Mesenchymal stem cell (in vitro differentiated cells and primary cell): ENCODE data around the gene PXDN.

Experiments used
- DNase-seq: peaks from one replicate; pipeline ENCODE4 v3.0.0-alpha.2; 2013
- H2AFZ ChIP-seq: one replicate; pipeline ENCODE4 v1.6.1; 2013; ENCODE audit warnings: low read depth, mild to moderate bottlenecking, control low read depth, inconsistent platforms, low read length, moderate library complexity
- H2AK5ac ChIP-seq: 2 replicates; pipeline ENCODE4 v1.6.1; 2013; ENCODE audit warnings: low read length, moderate library complexity, mild to moderate bottlenecking, inconsistent platforms; ENCODE audit not compliant: severe bottlenecking
- H2BK120ac ChIP-seq: one replicate; pipeline ENCODE4 v1.6.1; 2013; ENCODE audit warnings: low read depth, mild to moderate bottlenecking, inconsistent platforms, low read length, moderate library complexity
- H2BK12ac ChIP-seq, 2 experiments: one replicate each; pipeline ENCODE4 v1.6.1; 2013; ENCODE audit warnings: inconsistent platforms in 2 of 2, low read length in 2 of 2, mild to moderate bottlenecking in 2 of 2, moderate library complexity in 2 of 2, control low read depth in 1 of 2
- H2BK15ac ChIP-seq: one replicate; pipeline ENCODE4 v1.6.1; 2013; ENCODE audit warnings: mild to moderate bottlenecking, low read depth, inconsistent platforms; ENCODE audit not compliant: poor library complexity, severe bottlenecking
- H2BK5ac ChIP-seq: 2 replicates; pipeline ENCODE4 v1.6.1; 2013; ENCODE audit warnings: low read depth, mild to moderate bottlenecking, low read length, control low read depth, inconsistent platforms; ENCODE audit not compliant: poor library complexity, severe bottlenecking
- H3K14ac ChIP-seq, 2 experiments: one replicate each; pipeline ENCODE4 v1.6.1; 2013; ENCODE audit warnings: inconsistent platforms in 2 of 2, low read length in 2 of 2, control low read depth in 1 of 2, mild to moderate bottlenecking in 1 of 2, moderate library complexity in 1 of 2
- H3K18ac ChIP-seq, 2 experiments: one replicate each; pipeline ENCODE4 v1.6.1; 2013; ENCODE audit warnings: inconsistent platforms in 2 of 2, low read length in 2 of 2, control low read depth in 1 of 2, low read depth in 1 of 2, mild to moderate bottlenecking in 1 of 2
- H3K23ac ChIP-seq, 2 experiments: one replicate each; pipeline ENCODE4 v1.6.1; 2013; ENCODE audit warnings: inconsistent platforms in 2 of 2, low read length in 2 of 2, mild to moderate bottlenecking in 2 of 2, moderate library complexity in 2 of 2, control low read depth in 1 of 2
- H3K27ac ChIP-seq: 2 replicates; pipeline ENCODE4 v1.5.1; 2013; ENCODE audit warnings: mild to moderate bottlenecking, moderate library complexity, low read length, control low read depth, inconsistent platforms; ENCODE audit not compliant: poor library complexity, severe bottlenecking
- H3K27me3 ChIP-seq, 2 experiments: 2 replicates each; pipeline versions ENCODE4 v1.6.1 to v1.7.0; 2013; ENCODE audit warnings: low read length in 2 of 2, mild to moderate bottlenecking in 2 of 2, moderate library complexity in 2 of 2, control low read depth in 1 of 2, inconsistent platforms in 1 of 2; ENCODE audit not compliant: control insufficient read depth in 1 of 2, insufficient read depth in 1 of 2
- H3K36me3 ChIP-seq, 2 experiments: 2 replicates each; pipeline versions ENCODE4 v1.6.1 to v1.7.0; 2013; ENCODE audit warnings: low read length in 2 of 2, control low read depth in 1 of 2, inconsistent platforms in 1 of 2, low read depth in 1 of 2, mild to moderate bottlenecking in 1 of 2; ENCODE audit not compliant: insufficient read depth in 2 of 2, control insufficient read depth in 1 of 2
- H3K4ac ChIP-seq, 2 experiments: one replicate each; pipeline ENCODE4 v1.6.1; 2013; ENCODE audit warnings: inconsistent platforms in 2 of 2, low read length in 2 of 2, mild to moderate bottlenecking in 2 of 2, moderate library complexity in 2 of 2, control low read depth in 1 of 2, low read depth in 1 of 2
- H3K4me1 ChIP-seq: 2 replicates; pipeline ENCODE4 v1.6.1; 2013; ENCODE audit warnings: low read depth, low read length, control low read depth; ENCODE audit not compliant: control insufficient read depth, insufficient read depth
- H3K4me2 ChIP-seq: 2 replicates; pipeline ENCODE4 v1.6.1; 2013; ENCODE audit warnings: low read length, mild to moderate bottlenecking, inconsistent platforms; ENCODE audit not compliant: poor library complexity, severe bottlenecking
- H3K4me3 ChIP-seq, 2 experiments: 2 replicates each; pipeline versions ENCODE4 v1.5.1 to v1.7.0; 2013; ENCODE audit warnings: low read length in 2 of 2, mild to moderate bottlenecking in 2 of 2, control low read depth in 1 of 2, low read depth in 1 of 2; ENCODE audit not compliant: insufficient read depth in 1 of 2
- H3K79me1 ChIP-seq: replicated peaks from 2 replicates; pipeline ENCODE4 v1.6.1; 2013; ENCODE audit warnings: mild to moderate bottlenecking, control low read depth, low read length, inconsistent platforms; ENCODE audit not compliant: poor library complexity, severe bottlenecking
- H3K9ac ChIP-seq: 2 replicates; pipeline ENCODE4 v1.7.0; 2013; ENCODE audit warnings: mild to moderate bottlenecking, low read length, moderate library complexity
- H3K9me3 ChIP-seq: 2 replicates; pipeline ENCODE4 v1.7.0; 2013; ENCODE audit warnings: mild to moderate bottlenecking, low read length; ENCODE audit not compliant: control insufficient read depth
- H4K8ac ChIP-seq: one replicate; pipeline ENCODE4 v1.6.1; 2013; ENCODE audit warnings: inconsistent platforms, mild to moderate bottlenecking, low read length, moderate library complexity
- H4K91ac ChIP-seq: one replicate; pipeline ENCODE4 v1.6.1; 2013; ENCODE audit warnings: mild to moderate bottlenecking, low read length, inconsistent platforms
- WGBS: methylation state at CpG from one replicate; pipeline ENCODE4 v1.1.7; 2013; ENCODE audit warnings: mixed read lengths; 5-methylcytosine and 5-hydroxymethylcytosine counted together

PXDN gene

GRCh38 chr2:1739322-1739957 is 4.9 kb downstream of the PXDN start:
- H3K18ac ChIP-seq = peak overlapping the region; percentile 1 to 10
- no peak overlapping the region for H4K8ac ChIP-seq
- H3K23ac ChIP-seq = no peak overlapping the region
- no peak overlapping the region for H2BK5ac ChIP-seq
- no peak overlapping the region for H3K4me3 ChIP-seq
- no peak overlapping the region for H2AK5ac ChIP-seq
- H2BK15ac ChIP-seq = no peak overlapping the region
- WGBS = 92% methylated on average over 5 of the region's 9 CpGs
- H3K27ac ChIP-seq = no peak overlapping the region
- no peaks in the 10 kb centered on the region for H3K79me1 ChIP-seq
- H3K14ac ChIP-seq = no peak overlapping the region
- H3K9ac ChIP-seq = peak overlapping the region; percentile 27
- no peaks in the 10 kb centered on the region for H3K27me3 ChIP-seq
- H3K4me1 ChIP-seq = peaks cover 30% of the 10 kb centered on the region
- peak overlapping the region in 1 of 2 experiments; percentile 49 for H3K4ac ChIP-seq
- H3K4me2 ChIP-seq = no peak overlapping the region
- H3K36me3 ChIP-seq = peaks cover 0 to 27% of the 10 kb centered on the region in 2 experiments
- DNase-seq = no peak
- no peak overlapping the region for H4K91ac ChIP-seq
- no peak overlapping the region for H2BK12ac ChIP-seq
- H2BK120ac ChIP-seq = no peak overlapping the region
- no peak overlapping the region for H2AFZ ChIP-seq
- peaks cover 8% of the 10 kb centered on the region for H3K9me3 ChIP-seq

DNA sequence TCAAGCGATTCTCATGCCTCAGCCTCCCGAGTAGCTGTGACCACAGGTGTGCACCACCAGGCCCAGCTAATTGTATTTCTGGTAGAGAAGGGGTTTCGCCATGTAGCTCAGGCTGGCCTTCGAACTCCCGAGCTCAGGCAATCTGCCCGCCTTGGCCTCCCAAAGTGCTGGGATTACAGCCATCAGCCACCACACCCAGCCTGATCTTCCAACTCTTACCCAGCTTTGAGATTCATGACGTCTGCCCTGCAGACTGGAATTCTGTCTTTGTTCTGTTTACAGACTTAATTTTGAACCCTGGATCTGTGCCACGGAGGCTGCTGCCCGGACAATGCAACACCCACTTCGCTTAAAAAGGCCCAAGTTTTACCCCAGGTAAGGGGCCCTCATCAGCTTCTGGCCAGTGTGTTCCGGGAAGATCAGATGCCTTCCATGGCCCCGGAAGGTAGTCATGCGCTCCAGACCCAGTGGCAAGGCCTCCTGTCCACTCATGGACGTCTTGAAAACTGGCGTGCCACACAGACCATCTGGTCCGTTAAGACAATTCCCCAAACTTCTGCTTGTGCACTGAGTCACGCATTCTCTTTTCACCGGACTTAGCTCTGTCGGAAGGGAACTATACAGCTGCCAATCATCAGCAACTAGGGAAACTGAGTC is 5.5 kb downstream of the PXDN start:
- Histone ChIP-seq H2AK5ac (peak overlapping the region; percentile 29), H2AFZ (no peak overlapping the region), H3K27me3 (no peaks in the 10 kb centered on the region), H2BK12ac (peak overlapping the region in 1 of 2 experiments; percentile 31), H3K14ac (no peak overlapping the region), H4K91ac (no peak overlapping the region), H3K79me1 (no peaks in the 10 kb centered on the region), H3K4ac (peak overlapping the region in 1 of 2 experiments; percentile 3), H2BK5ac (no peak overlapping the region), H3K4me1 (peaks cover 30% of the 10 kb centered on the region), H2BK15ac (no peak overlapping the region), H3K23ac (no peak overlapping the region), H4K8ac (no peak overlapping the region), H3K4me2 (no peak overlapping the region), H3K9ac (peak overlapping the region; percentile 27), H2BK120ac (no peak overlapping the region), H3K4me3 (no peak overlapping the region), H3K18ac (peak overlapping the region in 1 of 2 experiments; percentile 1), H3K27ac (no peak overlapping the region), H3K36me3 (peaks cover 0 to 27% of the 10 kb centered on the region in 2 experiments), H3K9me3 (peaks cover 8% of the 10 kb centered on the region)
- DNase-seq = no peak
- WGBS = 91% methylated on average over 19 of the region's 19 CpGs

GRCh38 chr2:1738163-1738562 is 6.2 kb downstream of the PXDN start:
- H4K91ac ChIP-seq = no peak overlapping the region
- peaks cover 30% of the 10 kb centered on the region for H3K4me1 ChIP-seq
- no peak overlapping the region for H3K23ac ChIP-seq
- no peak overlapping the region for H3K4ac ChIP-seq
- no peak overlapping the region for H2AFZ ChIP-seq
- H3K36me3 ChIP-seq = peaks cover 0 to 30% of the 10 kb centered on the region in 2 experiments
- peaks cover 8% of the 10 kb centered on the region for H3K9me3 ChIP-seq
- no peak overlapping the region for H3K4me3 ChIP-seq
- DNase-seq = no peak
- H2BK15ac ChIP-seq = no peak overlapping the region
- H2AK5ac ChIP-seq = no peak overlapping the region
- no peak overlapping the region for H3K9ac ChIP-seq
- no peak overlapping the region for H2BK12ac ChIP-seq
- H3K79me1 ChIP-seq = no peaks in the 10 kb centered on the region
- no peak overlapping the region for H2BK5ac ChIP-seq
- no peak overlapping the region for H2BK120ac ChIP-seq
- H4K8ac ChIP-seq = no peak overlapping the region
- H3K4me2 ChIP-seq = no peak overlapping the region
- no peak overlapping the region for H3K18ac ChIP-seq
- no peaks in the 10 kb centered on the region for H3K27me3 ChIP-seq
- H3K14ac ChIP-seq = no peak overlapping the region
- no peak overlapping the region for H3K27ac ChIP-seq
- 84% methylated on average over 7 of the region's 7 CpGs for WGBS

DNA sequence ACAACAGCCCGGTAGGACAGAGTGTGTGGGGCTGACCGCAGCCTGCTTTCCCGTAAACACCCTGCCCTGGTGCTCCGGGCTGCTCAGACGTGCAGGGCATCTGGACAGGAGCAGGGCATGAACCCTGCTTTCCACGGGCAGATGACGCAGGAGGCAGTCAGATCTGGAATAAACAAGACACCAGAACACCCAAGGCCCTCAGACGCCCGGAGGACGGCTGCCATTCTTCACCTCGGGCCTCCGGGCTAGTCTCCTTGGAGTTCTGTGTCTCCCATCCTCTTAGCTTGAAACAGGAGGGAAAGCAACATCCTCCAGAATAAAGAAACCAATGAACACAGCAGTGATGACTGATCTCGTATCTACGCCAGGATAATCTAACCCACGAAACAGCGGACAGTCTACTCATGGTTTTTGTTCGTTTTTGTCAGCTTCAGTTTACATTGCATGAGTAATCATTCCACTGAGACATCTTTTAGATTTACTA is 7.3 kb downstream of the PXDN start:
- H2BK120ac ChIP-seq = peak overlapping the region; percentile 9
- no peak overlapping the region for H2AFZ ChIP-seq

More for the DNA sequence above, 7.3 kb downstream of the PXDN start:
- Histone ChIP-seq H3K9ac (peak overlapping the region; percentile 58), H4K91ac (peak overlapping the region; percentile 88), H2BK12ac (peak overlapping the region; percentile 49 to 65), H3K18ac (peak overlapping the region; percentile 69 to 84), H3K9me3 (peaks cover 8% of the 10 kb centered on the region), H3K79me1 (no peaks in the 10 kb centered on the region), H4K8ac (peak overlapping the region; percentile 76), H2AK5ac (no peak overlapping the region), H3K4me2 (peak overlapping the region; percentile 27), H2BK5ac (peak overlapping the region; percentile 45), H3K14ac (no peak overlapping the region), H3K27ac (peak overlapping the region; percentile 80), H3K27me3 (no peaks in the 10 kb centered on the region), H3K36me3 (peaks cover 0 to 30% of the 10 kb centered on the region in 2 experiments), H3K4me3 (peak overlapping the region in 1 of 2 experiments; percentile 13), H3K4ac (peak overlapping the region in 1 of 2 experiments; percentile 29), H3K4me1 (peaks cover 34% of the 10 kb centered on the region), H2BK15ac (no peak overlapping the region), H3K23ac (peak overlapping the region in 1 of 2 experiments; percentile 5)
- 32% methylated on average over 17 of the region's 17 CpGs for WGBS
- DNase-seq = peak; percentile 96
